Skeletal muscle cell (primary cell): ENCODE results near the gene SLC17A7.

Experiments used
- DNase-seq: peaks from one replicate; pipeline ENCODE4 v3.0.0-alpha.2; 2010; ENCODE audit warnings: low read depth
- H3K4me3 ChIP-seq: 2 replicates; pipeline ENCODE4 v1.5.1; 2011; ENCODE audit warnings: low read depth, mild to moderate bottlenecking, control low read depth, low read length, moderate library complexity

The SLC17A7 gene

DNA sequence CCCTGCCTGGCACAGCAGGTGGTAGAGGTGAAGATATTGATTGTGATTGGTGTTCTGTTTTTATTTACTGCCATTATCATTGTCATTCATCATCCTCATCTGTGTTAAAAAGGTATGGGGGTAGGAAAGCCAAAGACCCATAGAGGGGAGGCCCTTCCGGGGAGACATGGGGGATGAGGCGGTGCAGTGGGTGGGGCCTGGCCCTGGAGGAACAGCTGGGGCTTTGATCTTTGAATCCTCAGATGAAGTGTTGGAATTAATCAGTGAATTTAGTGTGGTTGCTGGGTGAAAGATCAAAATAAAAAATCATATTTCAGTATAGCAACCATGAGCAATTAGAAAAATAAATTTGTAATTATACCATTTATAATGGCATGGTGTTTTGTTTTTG, 25.5 kb downstream of the SLC17A7 start:
- H3K4me3 ChIP-seq, result no peak overlapping the region
- no peak for DNase-seq

DNA sequence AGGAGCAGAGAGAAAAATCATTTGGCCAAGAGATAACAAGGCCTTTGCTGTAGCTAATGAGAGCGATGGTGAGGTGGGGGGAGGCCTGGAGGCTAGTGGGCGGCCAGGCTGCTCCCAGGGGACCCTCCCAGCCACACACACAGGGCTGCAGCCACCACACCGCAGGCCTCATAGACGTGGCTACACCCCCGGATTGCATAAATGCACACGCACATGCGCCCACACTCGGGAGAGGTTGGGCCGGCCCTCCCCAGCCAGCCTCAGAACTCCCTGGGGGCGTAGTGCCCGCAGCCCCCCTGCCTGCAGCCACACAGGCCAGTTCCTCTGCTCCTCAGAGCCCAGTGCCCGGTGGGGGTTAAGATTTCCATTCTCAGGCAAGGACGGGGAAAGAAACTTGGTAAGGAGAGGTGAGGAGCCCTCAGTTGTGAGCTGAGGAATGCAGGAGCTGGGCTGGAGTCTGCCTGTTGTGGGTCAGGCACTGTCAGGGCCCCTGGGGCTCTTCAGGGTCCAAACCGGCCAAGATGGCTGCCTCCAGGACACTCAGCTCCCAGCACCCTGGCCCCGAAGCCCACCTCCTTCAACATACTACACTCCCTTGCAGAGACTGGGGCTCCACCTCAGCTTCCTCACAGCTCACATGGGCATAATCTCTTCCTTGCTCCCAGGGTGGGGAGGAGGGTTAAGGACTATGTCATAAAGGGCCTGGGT, 26.1 kb downstream of the SLC17A7 start:
- H3K4me3 ChIP-seq, result no peak overlapping the region
- DNase-seq, result peak; percentile 28

DNA sequence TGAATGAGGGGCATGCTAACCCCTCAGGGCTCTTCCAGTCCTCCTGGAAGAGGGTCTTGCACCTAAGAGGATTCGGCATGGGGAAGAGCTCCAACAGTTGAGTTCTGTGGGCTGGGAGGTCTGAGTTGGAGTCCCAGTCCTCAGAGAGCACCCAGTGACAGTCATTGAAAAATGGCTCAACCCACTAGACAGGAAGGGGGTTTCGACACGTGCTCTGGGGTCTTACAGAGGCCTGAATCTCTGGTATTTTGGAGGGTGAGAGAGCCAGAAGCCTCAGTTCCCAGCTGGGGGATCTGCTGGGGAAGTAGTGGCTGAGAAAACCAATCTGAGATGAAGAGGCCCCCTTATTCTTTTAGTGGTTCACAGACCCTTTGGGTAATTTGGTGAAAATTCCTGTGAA, 27.1 kb downstream of the SLC17A7 start:
- no peak for DNase-seq
- H3K4me3 ChIP-seq, result no peak overlapping the region

DNA sequence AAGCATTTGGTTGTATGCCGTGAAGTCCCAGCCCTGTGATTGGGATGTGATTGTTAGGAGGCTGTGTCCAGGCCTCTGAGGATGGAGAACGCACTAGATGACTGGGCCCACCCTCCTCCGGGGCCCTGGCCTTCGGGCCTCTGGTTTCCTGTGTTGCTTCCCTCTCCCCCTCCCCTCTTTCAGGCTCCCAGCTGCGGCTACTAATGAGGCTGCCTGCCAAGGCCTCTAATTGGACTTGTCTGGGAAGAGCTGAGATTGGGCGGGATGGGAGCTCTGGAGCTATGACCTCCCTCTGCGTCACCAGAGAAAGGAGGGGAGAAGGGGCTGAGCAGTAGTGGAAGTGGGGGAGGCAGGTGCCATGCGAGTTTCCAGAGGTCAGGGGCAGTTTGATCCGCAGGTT, 28.0 kb downstream of the SLC17A7 start:
- H3K4me3 ChIP-seq, result no peak overlapping the region
- DNase-seq, result no peak

DNA sequence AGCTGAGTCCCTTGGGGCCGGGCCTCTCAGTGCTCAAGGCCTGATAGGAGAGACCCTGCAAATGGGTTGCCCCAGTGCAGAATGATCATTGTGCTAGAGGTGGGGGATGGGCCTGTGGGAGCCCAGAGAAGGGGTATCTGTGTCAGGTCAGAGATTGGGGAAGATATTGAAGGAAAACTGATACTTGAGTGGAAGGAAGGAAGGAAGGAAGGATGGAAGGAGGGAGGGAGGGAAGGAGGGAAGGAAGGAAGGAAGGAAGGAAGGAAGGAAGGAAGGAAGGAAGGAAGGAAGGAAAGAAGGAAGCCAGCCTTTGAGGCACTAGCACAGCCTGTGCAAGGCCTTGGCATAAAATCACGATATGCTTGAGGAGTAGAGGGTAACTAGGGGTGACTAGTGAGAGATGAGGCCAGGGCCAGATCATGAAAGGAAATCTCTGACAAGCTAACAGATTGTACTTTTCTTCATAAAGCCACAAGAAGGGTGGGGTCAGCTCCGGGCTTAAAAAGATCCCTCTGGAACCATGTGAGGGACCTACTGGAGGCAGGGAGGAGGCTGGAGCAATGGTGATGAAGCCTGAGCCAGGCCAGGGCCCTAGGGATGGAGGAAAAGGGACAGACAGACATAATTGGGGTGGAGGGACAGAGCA, 29.5 kb downstream of the SLC17A7 start:
- DNase-seq, result no peak
- H3K4me3 ChIP-seq, result no peak overlapping the region

DNA sequence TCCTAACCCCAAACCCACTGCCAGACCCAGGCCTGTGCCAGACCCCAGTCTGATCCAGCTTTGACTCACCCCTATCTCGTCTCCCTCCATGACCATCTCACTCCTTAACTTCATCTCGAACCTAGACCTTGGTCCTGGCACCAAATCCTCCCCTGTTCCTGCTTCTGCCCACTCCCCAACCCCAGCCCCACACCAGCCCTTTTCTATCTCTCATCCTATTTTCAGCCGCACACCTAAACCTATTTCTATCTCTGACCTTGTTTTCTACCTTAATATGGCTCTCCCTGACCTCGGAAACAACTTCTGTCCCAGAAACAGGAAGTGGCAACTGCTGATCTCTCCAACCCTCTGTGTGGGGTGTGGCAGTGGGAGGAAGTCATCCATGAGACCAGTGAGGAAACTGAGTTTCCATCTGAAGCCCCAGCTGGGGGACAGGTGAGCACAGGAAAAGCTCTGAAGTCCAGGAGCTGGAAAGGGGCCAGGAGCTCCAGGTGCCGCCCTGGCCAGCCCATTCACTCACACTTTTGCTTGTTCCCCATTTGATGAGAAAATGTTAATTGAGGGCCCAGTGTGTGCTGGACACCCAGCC, 31.8 kb downstream of the SLC17A7 start:
- no peak overlapping the region for H3K4me3 ChIP-seq
- no peak for DNase-seq

DNA sequence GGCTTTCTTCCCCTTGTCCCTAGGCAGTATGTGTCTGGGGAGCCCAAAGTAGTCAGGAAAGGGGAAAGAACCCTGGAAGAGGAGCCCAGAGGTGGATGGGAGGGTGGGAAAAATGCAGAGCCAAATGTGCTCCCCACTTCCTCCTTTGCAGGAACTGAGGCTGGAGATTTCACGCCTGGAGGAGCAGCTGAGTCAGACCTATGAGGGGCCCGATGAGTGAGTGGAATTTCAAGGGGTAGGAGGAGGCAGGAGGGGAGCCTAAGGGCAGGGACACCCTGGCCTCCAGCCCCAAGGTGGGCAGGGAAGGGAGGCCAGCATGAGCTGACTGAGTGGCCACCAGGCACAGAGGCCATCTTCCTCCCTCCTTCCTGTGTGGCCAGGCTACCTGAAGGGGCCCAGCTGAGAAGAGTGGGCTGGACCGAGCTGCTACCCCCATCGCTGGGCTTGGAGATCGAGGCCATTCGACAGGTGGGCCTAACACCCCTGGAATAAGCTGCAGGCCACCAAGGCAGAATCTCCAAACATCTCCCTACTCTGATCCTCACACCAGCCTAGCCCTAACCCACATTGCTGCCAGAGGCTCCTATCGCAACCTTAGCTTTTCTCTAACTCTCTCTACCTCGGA, 32.4 kb downstream of the SLC17A7 start:
- no peak overlapping the region for H3K4me3 ChIP-seq
- no peak for DNase-seq

DNA sequence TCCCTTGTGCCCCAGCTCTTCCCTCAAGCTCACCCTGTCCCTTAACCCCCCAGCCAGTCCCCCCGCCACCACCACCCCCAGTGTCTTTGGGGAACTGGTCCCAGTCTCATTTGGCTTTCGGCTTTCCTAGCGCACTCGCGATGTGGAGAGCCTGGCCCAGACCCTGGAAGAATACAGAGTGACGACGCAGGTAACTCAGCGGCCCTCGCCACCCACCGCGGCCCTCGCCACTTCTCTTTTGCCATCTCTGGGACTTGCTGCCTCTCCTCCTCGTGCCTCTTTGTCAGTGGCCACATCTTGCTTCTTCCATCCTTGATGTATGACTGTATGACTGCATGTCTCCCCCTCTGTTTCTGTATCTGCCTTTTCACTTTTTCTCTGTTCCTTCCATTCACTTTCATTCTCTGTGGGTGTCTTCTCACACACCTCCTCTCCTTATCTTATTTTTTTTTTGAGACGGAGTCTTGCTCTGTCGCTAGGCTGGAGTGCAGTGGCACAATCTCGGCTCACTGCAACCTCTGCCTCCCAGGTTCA, 33.8 kb downstream of the SLC17A7 start:
- DNase-seq, result no peak
- no peak overlapping the region for H3K4me3 ChIP-seq

DNA sequence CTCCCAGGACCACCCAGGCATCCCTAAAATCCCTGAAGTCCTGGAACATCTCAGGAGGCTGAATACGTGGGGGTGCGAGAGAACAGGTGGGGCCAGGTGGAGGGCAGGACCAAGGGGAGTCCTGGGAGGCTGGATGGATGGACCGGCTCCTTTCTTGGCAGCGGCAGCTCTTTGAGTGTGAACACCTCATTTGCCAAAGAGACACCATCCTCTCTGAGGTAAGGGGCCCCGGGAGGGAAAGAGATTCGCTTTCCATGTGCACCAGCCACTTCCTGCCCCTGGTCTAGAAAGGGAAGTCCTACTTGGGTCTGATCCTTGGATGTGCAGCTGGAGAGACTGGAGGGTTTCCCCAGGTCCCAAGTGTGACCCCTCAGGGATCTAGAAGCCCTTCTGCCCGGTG, 34.2 kb downstream of the SLC17A7 start:
- DNase-seq, result no peak
- no peak overlapping the region for H3K4me3 ChIP-seq

DNA sequence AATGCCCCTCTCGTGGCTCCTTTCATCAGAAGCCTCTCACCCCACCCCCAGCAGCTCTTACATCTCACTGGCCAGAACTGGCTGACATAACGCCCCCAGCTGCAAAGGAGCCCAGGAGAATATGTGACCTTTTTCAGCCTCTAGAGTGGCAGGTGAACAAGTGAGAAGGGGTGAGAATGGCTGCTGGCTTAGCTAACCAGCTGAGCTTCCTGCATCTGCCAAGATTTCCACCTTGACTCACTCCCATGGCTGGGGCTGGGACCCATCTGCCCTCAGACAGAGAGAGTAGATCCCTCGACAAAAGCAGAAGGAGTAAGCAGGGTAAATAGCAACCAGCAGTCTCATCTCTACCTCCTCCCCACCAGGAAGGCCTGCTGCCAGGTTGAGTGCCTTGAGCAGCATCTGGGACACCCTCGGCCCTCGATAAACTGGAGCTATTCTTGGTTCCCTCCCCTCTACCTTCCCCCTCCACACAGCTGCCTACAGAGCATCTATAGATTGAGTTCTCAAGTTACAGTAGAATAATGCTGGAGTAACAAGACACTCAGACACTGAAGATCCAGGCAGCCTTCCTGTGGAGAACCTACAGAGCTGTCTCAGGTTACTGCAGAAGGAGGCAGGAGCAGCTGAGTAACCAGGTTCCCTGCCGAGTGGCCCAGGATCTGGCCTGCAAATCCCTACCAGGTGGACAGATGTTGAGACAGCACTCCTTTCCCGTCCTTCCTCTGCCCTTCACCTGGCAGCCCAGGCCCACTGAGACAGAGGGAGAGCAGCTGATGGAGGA, 37.7 kb downstream of the SLC17A7 start:
- DNase-seq, result peak; percentile 23
- no peak overlapping the region for H3K4me3 ChIP-seq

DNA sequence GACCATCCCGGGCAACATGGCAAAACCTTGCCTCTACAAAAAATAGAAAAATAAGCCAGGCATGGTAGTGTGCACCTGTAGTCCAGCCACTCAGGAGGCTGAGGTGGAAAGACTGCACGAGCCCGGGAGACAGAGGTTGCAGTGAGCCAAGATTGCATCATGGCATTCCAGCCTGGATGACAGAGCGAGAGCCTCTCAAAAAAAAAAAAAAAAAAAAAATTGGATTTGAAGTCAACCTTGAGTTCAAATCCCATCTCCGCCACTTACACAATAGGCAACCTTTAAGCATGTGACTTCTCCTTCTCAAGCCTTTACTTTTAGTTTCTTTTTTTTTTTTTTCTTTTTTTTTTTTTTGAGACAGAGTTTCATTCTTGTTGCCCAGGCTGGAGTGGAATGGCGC, 41.3 kb downstream of the SLC17A7 start:
- H3K4me3 ChIP-seq, result no peak overlapping the region
- DNase-seq, result no peak

DNA sequence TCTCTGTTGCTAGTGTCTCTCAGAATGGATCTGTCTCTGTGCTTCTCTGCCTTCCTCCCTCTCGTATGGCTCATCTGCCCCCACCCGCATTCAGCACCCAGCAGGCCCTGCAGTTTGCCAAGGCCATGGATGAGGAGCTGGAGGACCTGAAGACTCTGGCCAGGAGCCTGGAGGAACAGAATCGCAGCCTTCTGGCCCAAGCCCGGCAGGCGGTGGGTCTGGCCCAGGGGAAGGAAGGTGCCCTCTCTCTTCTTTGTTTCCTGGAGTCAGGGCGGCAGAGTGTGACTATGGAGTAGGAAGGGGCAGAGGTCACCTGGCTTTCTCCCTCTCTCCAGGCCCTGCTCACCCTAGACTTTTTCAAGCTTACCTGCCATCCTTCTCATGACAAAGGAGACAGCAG, 42.4 kb downstream of the SLC17A7 start:
- no peak overlapping the region for H3K4me3 ChIP-seq
- DNase-seq, result no peak

DNA sequence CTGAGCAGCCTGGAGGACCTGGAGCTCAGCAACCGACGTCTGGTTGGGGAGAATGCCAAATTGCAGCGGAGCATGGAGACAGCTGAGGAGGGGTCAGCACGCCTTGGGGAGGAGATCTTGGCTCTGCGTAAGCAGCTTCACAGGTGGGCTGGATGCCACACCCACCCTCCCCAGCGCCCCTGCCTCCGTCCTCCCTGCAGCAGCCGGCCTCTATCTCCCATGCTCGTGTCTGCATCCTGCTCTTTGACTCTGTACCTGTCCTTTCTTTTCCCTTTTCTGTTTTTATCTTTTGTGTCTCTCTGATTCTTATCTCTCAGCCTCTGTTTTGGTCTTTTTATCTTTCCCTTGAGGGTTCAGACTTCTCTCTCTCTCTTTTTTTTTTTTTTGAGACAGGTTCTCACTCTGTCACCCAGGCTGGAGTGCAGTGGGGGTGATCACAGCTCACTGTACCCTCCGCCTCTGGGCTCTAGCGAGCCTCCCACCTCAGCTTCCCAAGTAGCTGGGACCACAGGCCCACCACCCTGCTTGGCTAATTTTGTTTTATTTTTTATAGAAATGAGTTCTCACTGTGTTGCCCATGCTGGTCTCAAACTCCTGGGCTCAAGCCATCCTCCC, 43.2 kb downstream of the SLC17A7 start:
- DNase-seq, result no peak
- H3K4me3 ChIP-seq, result no peak overlapping the region

DNA sequence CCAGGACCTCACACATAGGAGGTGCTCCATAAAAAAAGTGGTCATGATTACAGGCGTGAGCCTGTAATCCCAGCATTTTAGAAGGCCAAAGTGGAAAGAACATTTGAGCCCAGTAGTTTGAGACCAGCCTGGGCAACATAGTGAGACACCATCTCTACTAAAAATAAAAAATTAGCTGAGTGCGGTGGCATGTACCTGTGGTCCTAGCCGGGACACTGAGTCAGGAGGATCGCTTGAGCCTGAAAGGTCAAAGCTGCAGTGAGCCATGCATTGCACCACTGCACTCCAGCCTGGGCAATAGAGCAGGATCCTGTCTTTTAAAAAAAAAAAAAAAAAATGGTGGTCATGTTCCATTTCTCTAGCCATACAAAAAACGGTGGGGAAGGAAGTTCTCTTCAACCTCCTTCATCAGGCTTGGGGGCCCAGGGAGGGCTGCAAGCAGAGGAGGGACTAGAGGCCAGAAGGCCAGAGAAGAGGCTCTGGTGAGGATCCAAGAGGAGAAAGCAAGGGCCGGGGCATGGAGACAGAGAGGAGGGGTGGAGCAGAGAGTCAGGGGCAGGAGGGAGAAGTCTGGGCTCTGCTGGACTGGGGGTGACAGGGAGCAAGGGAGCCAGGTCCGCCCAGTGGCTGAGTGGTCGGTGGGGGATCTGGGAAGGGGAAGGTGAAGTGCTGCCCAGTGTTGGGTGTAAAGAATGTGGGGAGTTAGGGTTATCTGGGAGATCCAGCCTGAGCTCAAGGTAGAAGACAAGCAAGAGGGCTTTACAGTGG, 44.4 kb downstream of the SLC17A7 start:
- no peak for DNase-seq
- no peak overlapping the region for H3K4me3 ChIP-seq

DNA sequence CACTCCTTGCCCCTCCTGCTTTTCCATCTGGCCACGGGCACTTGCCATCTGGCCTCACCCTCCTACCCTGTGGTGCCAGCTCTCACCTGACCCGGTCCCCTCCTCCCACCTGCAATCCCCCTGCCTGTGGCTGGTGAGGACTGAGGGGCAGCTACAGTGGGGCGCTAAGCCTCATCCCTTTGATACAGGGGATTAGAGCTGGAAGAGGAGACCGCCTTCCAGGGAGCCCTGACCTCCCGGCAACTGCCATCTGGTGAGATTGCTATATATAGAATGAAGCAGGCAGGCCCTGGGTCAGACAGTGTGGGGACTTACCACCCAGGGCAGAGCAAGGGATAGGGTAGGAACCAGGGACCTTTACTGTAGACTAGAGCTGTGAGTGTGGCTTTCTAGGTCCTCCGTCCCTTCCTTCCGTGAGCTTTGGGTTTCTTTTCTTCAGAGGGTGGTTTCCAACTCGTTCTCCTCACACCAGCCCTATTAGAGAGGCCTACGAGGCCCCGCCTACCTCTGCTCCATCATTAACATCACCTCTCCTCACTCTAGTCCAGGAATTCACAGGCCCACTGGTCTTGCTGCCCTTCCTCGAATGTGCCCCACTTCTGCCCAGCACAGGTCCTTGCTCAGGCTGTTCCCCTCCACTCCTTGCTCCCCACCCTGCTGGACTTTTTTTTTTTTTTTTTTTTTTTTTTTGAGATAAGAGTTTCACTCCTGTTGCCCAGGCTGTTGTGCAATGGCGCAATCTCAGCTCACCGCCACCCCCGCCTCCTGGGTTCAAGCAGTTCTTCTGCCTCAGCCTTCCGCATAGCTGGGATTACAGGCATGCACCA, 45.5 kb downstream of the SLC17A7 start:
- H3K4me3 ChIP-seq, result no peak overlapping the region
- DNase-seq, result no peak

DNA sequence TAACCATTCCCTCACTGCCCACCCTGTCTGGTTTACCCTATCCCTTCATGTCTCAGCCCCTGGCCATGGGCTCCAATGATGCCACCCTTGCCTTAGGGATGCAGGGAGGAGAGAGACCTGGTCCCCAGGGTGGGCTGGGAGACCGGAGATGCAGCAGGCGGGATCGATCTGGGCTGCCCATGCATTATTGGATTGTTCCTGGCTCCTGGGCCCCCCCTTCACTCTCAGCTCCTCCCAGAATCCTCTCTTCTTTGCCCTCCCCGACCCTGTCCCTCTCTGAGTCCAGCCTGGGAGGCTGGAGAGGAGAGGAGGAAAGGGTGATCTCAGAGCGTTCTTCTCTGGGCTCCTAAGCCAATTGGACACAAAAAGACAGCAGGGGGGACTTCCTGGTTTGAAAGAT, 47.4 kb downstream of the SLC17A7 start:
- no peak for DNase-seq
- no peak overlapping the region for H3K4me3 ChIP-seq

DNA sequence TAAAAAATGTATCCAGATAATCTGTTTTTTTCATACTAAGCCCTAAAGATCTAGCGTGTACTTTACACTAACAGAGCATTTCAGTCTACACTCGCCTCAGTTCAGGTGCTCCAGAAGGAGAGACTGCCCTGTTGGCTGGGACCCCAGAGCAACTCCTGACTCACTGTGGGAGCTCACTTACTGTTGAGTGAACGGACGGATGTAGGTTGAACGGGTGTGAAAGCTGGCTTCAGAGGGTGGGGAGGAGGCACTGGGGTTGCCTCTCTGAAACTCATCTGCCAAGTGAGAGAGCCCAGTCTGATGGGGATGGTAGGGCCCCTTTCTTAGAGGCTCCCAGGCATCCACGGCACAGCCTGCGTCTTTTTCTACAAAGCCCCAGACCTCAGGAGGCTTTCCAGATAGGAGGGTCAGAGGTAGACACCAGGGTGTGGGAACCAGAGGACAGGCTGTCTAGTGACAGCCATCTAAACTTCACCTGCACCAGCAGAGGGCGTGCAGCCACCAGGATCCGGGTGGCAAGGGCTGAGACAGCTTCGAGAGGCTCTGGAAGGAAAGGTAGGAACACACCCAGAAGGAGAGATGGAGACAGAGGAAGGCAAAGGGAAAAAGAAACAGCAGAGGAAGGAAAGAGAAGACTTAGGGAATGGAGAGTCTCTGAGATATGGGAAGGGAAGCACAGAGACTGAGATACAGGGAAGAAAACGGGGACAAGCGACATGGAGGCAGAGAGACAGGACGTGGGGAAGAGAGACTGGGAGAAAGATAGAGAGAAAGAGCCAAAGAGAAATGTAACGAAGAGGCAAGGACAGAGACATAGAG, 49.5 kb downstream of the SLC17A7 start:
- no peak overlapping the region for H3K4me3 ChIP-seq
- DNase-seq, result no peak
